NCI-H1436 (cell line): ENCODE measurements around the gene DEDD.

Source experiments
- DNase-seq: peaks from one replicate; lab custom pipeline; 2025; lab: John Stamatoyannopoulos, UW

DEDD gene

DNA sequence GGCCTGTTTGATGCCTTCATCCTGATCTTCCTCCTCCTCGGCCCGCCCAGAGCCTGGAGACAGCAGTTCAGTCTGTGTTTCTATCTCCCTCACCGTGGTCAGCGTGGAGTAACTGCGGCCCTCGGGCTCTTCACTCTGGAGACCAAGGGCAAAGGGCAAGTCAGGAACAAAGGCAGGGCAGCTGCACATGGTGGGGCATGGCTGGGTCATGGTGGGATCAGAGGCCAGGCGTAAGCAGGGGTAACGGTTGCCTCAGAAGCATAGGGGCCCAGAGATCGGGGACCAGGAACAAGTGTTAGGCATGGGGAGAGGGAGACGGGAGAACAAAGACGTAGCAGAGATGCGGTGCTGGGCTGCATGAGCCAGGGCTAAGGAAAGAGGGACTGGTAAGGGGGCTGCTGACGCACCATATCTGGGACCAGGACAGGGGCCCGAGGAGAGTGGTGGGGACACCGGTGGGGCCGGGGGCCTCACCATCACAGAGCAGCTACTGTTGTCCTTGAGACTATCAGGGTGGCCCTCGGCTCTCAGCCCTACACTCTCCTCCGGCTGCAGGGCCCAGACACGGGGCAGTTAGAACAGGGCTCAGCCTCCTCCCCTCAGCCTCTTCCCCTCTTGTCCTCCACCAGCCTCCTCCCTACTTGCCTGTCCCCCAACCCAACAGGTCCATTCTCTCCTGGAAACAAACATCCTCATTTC is 59.6 kb downstream of the DEDD start:
- no peak for DNase-seq

DNA sequence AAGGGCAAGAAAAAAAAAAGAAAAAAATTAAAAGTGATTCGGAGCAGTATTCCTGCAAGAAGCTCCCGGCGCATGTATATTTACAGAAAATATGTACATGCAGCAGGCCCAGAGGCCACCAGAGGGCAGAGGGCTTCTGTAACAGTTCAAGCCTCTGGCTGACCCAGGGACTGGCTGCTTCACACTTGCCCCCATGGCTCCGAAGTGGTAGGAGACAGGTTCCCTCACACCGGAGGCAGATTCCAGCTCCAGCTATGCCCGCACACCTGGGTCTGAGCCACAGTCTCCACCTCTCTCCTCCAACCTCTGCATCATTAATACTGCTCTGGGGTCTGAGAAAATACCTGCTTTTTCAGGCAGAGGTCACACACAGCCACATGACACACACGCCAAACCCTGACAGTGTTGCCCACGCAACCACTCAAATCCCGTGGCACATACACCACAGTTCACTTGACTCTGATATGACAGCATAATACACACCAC is 60.5 kb downstream of the DEDD start:
- DNase-seq: no peak
